PC-3 (cell line): ENCODE measurements around the gene EPHA10.

Source experiments
- CTCF ChIP-seq: fragments of 300-600 bp; sonication (generic); conservative IDR thresholded peaks from 2 replicates; pipeline ENCODE4 v1.5.1; 2017; ENCODE audit warnings: antibody characterized with exemption, low read depth, mild to moderate bottlenecking, low read length
- EZH2 ChIP-seq: fragments of 300-600 bp; sonication (generic); IDR thresholded peaks from one replicate; pipeline ENCODE4 v1.6.1; 2017; ENCODE audit warnings: antibody characterized with exemption, mild to moderate bottlenecking, low read length; ENCODE audit not compliant: unreplicated experiment

- TF ChIP-seq CTCF (no peak), EZH2 (no peak)
Measured at GRCh38 chr1:37814252-37814651, 49.3 kb upstream of the EPHA10 start.
